ENCODE measurements around the gene EXOC2. TPM values are rescaled to one million over a fixed set of nuclear protein-coding genes. Genes with fewer than 3 reads are reported as not detected.

Gene EXOC2
- total RNA-seq, 2 donors from 2014 or later, result 28.1 to 35.0 TPM

- Mint-ChIP-seq H3K36me3 (ENCODE audit: low read depth) (peaks cover 7% of the 10 kb centered on the region), H3K9me3 (peaks cover 2% of the 10 kb centered on the region), H3K4me3 (no peak overlapping the region), H3K27ac (no peak overlapping the region), H3K4me1 (peaks cover 45% of the 10 kb centered on the region), H3K27me3 (ENCODE audit: insufficient read depth) (no peaks in the 10 kb centered on the region)
- Histone ChIP-seq H3K27ac (ENCODE audit: low read depth, low read length) (no peak overlapping the region), H3K36me3 (ENCODE audit: control insufficient read depth, insufficient read depth, low read length) (no peaks in the 10 kb centered on the region), H3K4me1 (ENCODE audit: control insufficient read depth, insufficient read depth, low read length) (peaks cover 15% of the 10 kb centered on the region), H3K27me3 (ENCODE audit: control insufficient read depth, insufficient read depth, low read length, poor library complexity, severe bottlenecking) (no peaks in the 10 kb centered on the region), H3K9ac (ENCODE audit: extremely low read depth, low read length, poor library complexity, severe bottlenecking) (no peak overlapping the region), H3K9me3 (ENCODE audit: control insufficient read depth, low read length) (no peaks in the 10 kb centered on the region), H3K4me3 (ENCODE audit: low read length) (no peak overlapping the region)
- no peak for DNase-seq
- WGBS, 2 experiments (ENCODE audit: insufficient coverage in 1 of 2, insufficient read length in 1 of 2), result 90 to 91% methylated on average over 6 to 9 of the region's 9 CpGs
- no peak for TF ChIP-seq CTCF (conservative IDR thresholded peaks at IDR 0.05)
Measured at GRCh38 chr6:679282-679681, 13.7 kb downstream of the EXOC2 start.

GRCh38 chr6:678520-678919, 14.4 kb downstream of the EXOC2 start:
- Histone ChIP-seq H3K36me3 (ENCODE audit: control insufficient read depth, insufficient read depth, low read length) (no peaks in the 10 kb centered on the region), H3K27ac (ENCODE audit: low read depth, low read length) (no peak overlapping the region), H3K27me3 (ENCODE audit: control insufficient read depth, insufficient read depth, low read length, poor library complexity, severe bottlenecking) (no peaks in the 10 kb centered on the region), H3K9me3 (ENCODE audit: control insufficient read depth, low read length) (no peaks in the 10 kb centered on the region), H3K4me3 (ENCODE audit: low read length) (no peak overlapping the region), H3K9ac (ENCODE audit: extremely low read depth, low read length, poor library complexity, severe bottlenecking) (no peak overlapping the region), H3K4me1 (ENCODE audit: control insufficient read depth, insufficient read depth, low read length) (peaks cover 13% of the 10 kb centered on the region)
- 54 to 71% methylated on average over 2 to 3 of the region's 3 CpGs for WGBS, 2 experiments (ENCODE audit: insufficient coverage in 1 of 2, insufficient read length in 1 of 2)
- Mint-ChIP-seq H3K27ac (no peak overlapping the region), H3K9me3 (peaks cover 2% of the 10 kb centered on the region), H3K4me1 (peaks cover 38% of the 10 kb centered on the region), H3K4me3 (no peak overlapping the region), H3K36me3 (ENCODE audit: low read depth) (peaks cover 7% of the 10 kb centered on the region), H3K27me3 (ENCODE audit: insufficient read depth) (no peaks in the 10 kb centered on the region)
- TF ChIP-seq CTCF (conservative IDR thresholded peaks at IDR 0.05), result no peak
- no peak for DNase-seq

- Mint-ChIP-seq H3K27me3 (ENCODE audit: insufficient read depth) (no peaks in the 10 kb centered on the region), H3K9me3 (peaks cover 2% of the 10 kb centered on the region), H3K27ac (no peak overlapping the region), H3K4me1 (peaks cover 33% of the 10 kb centered on the region), H3K36me3 (ENCODE audit: low read depth) (peaks cover 7% of the 10 kb centered on the region), H3K4me3 (no peak overlapping the region)
- Histone ChIP-seq H3K9ac (ENCODE audit: extremely low read depth, low read length, poor library complexity, severe bottlenecking) (no peak overlapping the region), H3K4me1 (ENCODE audit: control insufficient read depth, insufficient read depth, low read length) (peaks cover 11% of the 10 kb centered on the region), H3K9me3 (ENCODE audit: control insufficient read depth, low read length) (no peaks in the 10 kb centered on the region), H3K27ac (ENCODE audit: low read depth, low read length) (no peak overlapping the region), H3K36me3 (ENCODE audit: control insufficient read depth, insufficient read depth, low read length) (no peaks in the 10 kb centered on the region), H3K27me3 (ENCODE audit: control insufficient read depth, insufficient read depth, low read length, poor library complexity, severe bottlenecking) (no peaks in the 10 kb centered on the region), H3K4me3 (ENCODE audit: low read length) (no peak overlapping the region)
- TF ChIP-seq CTCF (conservative IDR thresholded peaks at IDR 0.05), result no peak
- no peak for DNase-seq
- WGBS, 2 experiments (ENCODE audit: insufficient coverage in 1 of 2, insufficient read length in 1 of 2), result 90 to 92% methylated on average over 2 to 4 of the region's 4 CpGs
Measured at GRCh38 chr6:677919-678318, 15.0 kb downstream of the EXOC2 start.

Data from endodermal cell (in vitro differentiated cells).